ENCODE results near the gene RASGRF1. TPM values are rescaled to one million over a fixed set of nuclear protein-coding genes. Genes with fewer than 3 reads are reported as not detected.

The RASGRF1 gene
- total and polyA plus RNA-seq, 9 of the 15 experiments (the other 6 are each of a cell fraction or from before 2014, with no cell fraction given), result 0.03 to 0.58 (median 0.06) TPM; not detected in 1

- Histone ChIP-seq H4K20me1 (replicated peaks; ENCODE audit: control insufficient read depth, insufficient read depth, low read length) (no peaks in the 10 kb centered on the region), H3K9me3 (replicated peaks; ENCODE audit: control insufficient read depth, insufficient read depth, low read depth, low read length) (no peaks in the 10 kb centered on the region), H3K9me1 (ENCODE audit: control insufficient read depth, insufficient read depth, low read length) (peaks cover 3% of the 10 kb centered on the region), H3K9ac (ENCODE audit: insufficient read depth in 1 of 2, low read depth in 2 of 2, low read length in 2 of 2) (no peak overlapping the region), H3K4me1 (replicated peaks in 1 of 2; ENCODE audit: control insufficient read depth in 2 of 2, insufficient read depth in 2 of 2, low read length in 2 of 2) (peaks cover 8 to 14% of the 10 kb centered on the region in 2 experiments), H3K79me2 (ENCODE audit: control insufficient read depth, insufficient read depth, low read length) (no peaks in the 10 kb centered on the region), H3K27ac (ENCODE audit: extremely low read depth, low read depth, low read length) (no peak overlapping the region), H3K36me3 (ENCODE audit: control insufficient read depth, insufficient read depth, low read length) (no peaks in the 10 kb centered on the region), H3K4me2 (ENCODE audit: insufficient read depth, low read length) (no peak overlapping the region), H2AFZ (ENCODE audit: low read depth, low read length) (0 out of 2 replicates have a peak overlapping the region, but pooled peaks have one; percentile 2), H3K27me3 (ENCODE audit: control insufficient read depth in 2 of 2, insufficient read depth in 2 of 2, low read length in 2 of 2) (peaks cover 2 to 9% of the 10 kb centered on the region in 2 experiments; a peak in 2 of 5 replicates), H3K4me3 (no peak overlapping the region)
- 54% methylated on average over 16 of the region's 16 CpGs for WGBS (ENCODE audit: insufficient coverage, low coverage, missing lambda C conversion rate)
- TF ChIP-seq SAFB2 (IDR thresholded peaks at IDR 0.05; ENCODE audit: borderline replicate concordance, low read depth, low read length, severe bottlenecking), result no peak
- TF ChIP-seq ELK3 (CRISPR knock-in tag; IDR thresholded peaks at IDR 0.05), result no peak
- no peak for TF ChIP-seq DEAF1 (CRISPR knock-in tag; IDR thresholded peaks at IDR 0.05)
- no peak for TF ChIP-seq ZNF785 (CRISPR knock-in tag; IDR thresholded peaks at IDR 0.05)
- no peak for TF ChIP-seq XRCC4 (IDR thresholded peaks at IDR 0.05; ENCODE audit: extremely low read depth, insufficient read depth, insufficient read length)
- no peak for TF ChIP-seq ZNF175 (CRISPR knock-in tag; IDR thresholded peaks at IDR 0.05; ENCODE audit: low read depth)
- TF ChIP-seq ZNF431 (CRISPR knock-in tag; IDR thresholded peaks at IDR 0.05), result no peak
- no peak for TF ChIP-seq KDM1A (IDR thresholded peaks at IDR 0.05)
- no peak for TF ChIP-seq RBM17 (IDR thresholded peaks at IDR 0.05; ENCODE audit: borderline replicate concordance, low read depth, low read length)
- TF ChIP-seq TAL1 (IDR thresholded peaks at IDR 0.05), result no peak
- no peak for TF ChIP-seq ZNF780A (CRISPR knock-in tag; IDR thresholded peaks at IDR 0.05)
- no TSS peak for BruUV-seq (replicated peaks)
- POLR2A ChIA-PET, result no interaction called here
- ATAC-seq (no peak), FAIRE-seq (no peak), DNase-seq (ENCODE audit: extremely low read depth in 1 of 4, low spot score in 3 of 4) (no peak)
- in situ Hi-C loops (cut with MboI) (no loop called here), intact Hi-C loops (cut with micrococcal nuclease) (loop anchor here (2.0 to 10.0 kb wide), 2 partner anchors 97 to 251 kb away; no protein-coding TSS in a partner anchor)
- CTCF ChIA-PET (ENCODE audit: low intra/inter-chr PET ratio), result no interaction called here
Measured at GRCh38 chr15:79006071-79006470, 84.5 kb downstream of the RASGRF1 start.
